GM21737 (cell line): ENCODE results near the gene MAML3.
A peak's percentile ranks its signal among the peaks of the same experiment; 100 is the strongest.

ENCODE experiments used
- ATAC-seq: cut with Tn5 transposase; IDR thresholded peaks from one replicate; pipeline ENCODE4 v1.9.1; 2021; ENCODE audit warnings: mild to moderate bottlenecking, moderate library complexity; ENCODE audit not compliant: unreplicated experiment

Gene MAML3

DNA sequence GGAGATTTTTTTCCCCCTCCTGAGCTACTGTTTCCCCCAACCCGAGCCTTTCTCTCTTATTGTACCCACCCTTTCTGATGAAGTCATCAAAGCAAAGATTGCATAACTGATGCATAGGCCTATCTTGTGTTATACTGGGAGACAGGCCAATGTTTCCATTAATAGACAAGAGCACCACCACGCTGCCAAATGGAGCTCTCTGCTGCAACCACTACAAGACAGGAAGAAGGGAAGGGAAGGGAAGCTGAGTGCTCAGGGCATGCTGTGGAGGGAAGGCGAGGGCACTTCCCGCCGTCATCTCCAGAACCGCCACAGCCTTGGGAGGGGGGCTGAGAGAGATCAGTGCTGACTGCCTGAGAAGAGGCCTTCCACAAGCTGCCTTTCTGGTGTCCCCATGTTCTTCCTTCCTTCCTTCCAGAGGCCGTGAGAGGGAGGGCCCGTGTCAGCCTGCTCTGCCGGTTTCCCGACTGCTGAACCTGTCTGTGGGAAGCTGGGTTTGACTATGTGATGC, 413.4 kb downstream of the MAML3 start:
- ATAC-seq = no peak

DNA sequence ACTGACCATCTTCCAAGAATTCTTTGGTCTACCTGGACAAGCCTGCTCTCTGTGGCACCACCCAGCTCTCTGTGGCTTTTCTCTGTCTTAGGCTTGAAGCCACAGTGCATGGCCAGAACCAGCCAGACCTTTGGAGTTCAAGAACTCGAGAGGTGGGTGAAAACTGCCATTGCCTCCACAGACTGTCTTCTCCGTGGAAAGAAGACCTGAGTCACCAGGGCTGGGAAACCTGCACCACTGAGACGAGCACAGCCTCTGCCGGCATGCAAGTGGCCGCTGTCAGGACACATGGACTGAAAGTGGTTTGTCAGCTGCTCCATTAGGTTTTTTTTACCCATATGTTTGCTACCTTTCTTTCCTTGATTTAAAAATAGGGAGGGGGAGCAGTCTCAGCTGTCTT, 413.9 kb downstream of the MAML3 start:
- ATAC-seq = no peak

DNA sequence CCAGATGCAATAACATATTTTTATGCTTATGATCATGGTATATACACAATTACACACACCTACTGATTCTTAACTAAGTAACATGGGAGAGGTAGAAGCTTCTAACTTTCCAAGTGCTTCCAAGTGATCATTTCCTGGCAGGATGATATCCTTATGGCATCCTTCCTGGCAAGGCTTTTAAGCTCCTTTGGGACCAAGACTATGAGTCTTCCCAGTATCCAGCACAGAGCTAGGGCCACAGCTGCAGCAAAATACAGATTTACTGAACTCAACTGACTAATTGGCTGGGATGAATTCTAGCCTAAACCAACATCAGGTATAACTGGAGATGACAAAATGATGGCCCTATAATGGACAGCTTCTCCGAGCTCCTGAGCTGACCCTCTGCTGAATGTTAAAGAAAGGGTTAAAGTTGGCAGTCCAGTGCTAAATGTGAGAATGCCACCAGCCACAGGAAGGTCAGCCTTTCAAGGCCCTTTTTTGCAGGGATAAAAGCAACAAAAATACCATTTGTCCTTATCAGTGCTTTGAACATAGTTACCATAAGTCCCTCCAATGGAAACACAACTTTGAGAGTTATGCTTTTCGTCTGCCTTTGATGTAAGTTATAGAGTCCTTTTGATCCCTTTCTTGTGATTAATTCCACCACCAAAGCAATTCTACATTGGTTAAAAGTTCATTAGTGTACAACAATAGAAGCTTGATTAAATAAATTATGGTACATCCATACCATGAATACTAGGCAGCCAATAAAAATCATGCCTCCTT, 415.0 kb downstream of the MAML3 start:
- no peak for ATAC-seq

DNA sequence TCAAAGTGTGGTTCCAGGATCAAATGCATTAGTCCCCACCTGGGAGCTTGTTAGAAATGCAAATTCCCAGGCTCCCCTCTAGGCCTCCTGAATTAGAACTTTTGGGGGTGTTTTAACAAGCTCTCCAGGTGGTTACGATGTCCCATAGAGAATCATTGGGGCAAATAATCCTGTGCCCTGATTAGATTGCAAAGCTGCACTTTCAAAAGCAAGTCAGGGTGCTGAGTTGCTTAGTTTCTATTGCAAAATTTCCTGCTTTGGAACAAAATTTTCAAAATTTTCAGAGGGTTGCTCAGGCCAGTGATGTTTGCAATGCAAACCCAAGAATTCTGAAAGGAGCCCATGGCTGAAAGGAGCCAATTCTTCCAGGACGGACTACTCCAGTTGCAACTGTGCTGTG, 417.3 kb downstream of the MAML3 start:
- ATAC-seq = no peak

DNA sequence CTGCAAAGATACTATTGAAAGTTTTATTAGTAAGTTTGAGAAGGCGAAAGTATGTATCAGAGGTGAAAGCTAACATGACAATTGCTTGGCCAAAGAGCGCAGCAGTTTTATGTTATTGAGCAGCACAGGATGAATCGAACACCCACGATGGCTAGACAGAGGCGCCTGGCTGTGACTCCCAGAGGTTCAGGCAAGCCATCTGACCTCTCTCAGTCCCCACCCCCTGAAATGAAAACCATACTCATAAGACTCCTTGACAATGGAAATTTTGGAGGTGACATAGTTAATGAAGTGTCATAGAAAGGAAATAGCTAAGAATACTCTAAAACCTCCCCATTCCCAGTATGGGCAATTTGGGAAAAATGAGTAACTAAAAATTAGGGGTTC, 417.7 kb downstream of the MAML3 start:
- ATAC-seq = no peak

DNA sequence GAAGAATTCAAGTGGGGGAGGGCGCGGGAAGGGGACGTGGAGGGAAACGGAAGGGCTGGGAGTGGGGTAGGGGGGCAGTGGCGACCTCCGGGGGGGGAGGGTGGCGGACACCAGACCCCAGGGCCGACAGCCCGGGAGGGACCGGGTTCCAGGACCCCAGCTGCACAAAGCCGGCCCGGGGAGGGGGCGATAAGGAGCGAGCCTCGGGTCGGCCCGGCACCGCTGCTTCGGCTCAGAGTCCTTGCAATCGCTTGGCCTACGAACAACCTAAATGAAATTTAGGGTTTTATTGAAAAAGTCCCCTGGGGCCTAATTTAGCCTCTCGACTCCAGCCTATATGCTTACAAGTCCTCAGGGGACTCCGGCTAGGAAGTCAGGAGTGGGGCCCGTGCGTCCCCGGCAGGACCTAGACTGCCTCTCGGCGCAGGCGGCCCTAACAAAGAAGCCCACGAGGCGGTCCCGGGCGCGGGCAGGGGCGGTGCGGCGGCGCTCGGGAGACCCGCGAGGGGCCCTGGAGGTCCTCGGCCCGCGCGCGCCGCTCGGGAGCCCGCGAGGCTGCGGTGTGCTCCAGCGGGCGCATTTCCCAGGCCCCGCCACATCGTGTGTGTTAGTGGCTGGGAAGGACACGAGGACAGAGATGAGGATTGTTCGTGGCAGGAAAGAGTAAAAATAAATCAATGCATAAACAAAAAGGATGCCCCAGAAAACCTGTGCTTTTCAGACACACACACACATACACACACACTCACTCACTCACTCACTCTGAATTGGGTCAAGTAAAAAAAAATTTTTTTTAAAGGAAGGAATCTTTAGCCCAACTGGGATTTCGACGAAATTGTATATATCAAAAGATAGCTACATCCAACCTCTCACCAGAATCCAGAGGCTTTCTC, 418.4 kb downstream of the MAML3 start:
- no peak for ATAC-seq

DNA sequence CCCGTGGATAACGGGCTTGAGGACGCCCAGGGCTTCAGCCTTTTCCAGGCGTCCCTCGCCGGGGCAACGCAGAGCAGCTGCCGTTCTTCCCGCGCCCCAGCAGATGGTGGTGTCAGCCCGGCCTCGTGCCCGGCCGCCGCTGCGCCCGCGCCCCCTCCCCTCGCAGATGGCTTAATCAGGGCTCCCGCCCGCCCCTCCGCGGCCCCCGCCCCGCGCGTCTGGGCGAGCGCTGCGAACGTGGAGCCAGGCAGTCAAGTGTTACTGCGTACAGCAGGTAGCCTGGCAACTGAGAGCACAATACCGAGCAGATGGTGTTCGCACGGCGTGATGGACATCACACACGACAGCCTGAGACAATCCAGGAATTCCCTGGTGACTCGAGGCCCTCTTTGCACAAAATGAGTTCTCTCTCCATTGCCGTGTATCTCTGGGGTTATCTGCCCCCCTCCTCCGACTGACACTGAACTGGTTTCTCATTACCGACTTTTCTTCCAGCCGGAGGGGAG, 419.1 kb downstream of the MAML3 start:
- peak; percentile 73 for ATAC-seq

DNA sequence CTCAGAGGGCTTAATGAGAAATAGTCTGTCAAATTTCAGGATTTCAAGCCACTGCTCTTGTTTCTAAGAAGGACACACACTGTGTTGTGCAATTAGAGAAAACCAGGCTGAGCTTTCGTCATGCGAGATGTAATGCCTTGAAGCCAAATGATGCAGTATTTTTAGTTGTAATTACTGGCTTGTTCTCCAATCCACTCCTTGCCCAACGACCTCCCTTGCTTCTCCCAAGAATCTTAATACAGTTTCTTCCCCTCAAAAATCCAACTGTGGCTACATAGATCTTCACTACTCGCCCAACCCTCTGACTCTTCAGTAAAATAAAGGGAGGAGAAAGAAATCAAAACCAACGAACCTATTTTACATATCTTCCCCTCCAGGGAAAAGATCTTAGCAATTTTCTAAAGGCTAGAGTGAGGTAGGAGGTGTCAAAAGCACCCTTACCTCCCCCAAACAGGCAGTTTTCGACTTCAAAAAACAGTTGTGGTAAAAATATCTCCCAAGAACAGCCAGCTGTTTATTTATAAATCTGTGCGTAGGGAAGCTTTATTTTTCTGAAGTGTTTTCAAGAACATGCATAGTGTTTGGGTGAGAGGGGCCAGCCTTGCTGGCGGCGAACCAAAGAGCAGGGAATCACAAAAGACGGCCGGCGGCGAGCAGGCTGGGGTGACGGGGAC, 419.6 kb downstream of the MAML3 start:
- no peak for ATAC-seq

DNA sequence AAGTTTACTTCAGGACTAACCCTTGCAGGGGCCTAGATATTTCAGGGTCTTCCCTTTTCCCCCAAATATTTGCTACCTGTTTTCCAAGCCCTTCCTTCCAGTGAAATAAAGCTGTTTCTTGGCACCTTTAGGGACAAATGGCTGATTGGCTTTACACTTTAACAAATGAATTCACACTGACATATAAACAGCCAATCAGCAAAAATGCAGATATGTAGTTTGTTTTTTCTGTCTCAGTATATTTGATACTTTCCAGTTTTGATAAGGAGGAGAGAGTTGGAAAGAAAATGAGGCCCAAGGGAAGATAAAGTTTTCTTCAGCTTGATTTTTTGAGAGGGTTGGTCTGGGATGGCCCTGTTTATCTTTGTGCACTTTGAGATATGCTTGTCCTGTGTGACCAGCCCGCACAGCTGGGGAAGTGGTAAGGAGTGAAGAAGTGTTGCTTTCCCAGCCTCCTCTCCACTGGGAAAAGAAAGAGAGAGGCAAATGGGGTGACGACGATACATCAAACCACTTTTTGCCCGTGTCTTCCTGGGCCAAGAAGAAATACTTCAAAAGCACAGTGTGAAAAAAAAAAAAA, 420.9 kb downstream of the MAML3 start:
- ATAC-seq = no peak

DNA sequence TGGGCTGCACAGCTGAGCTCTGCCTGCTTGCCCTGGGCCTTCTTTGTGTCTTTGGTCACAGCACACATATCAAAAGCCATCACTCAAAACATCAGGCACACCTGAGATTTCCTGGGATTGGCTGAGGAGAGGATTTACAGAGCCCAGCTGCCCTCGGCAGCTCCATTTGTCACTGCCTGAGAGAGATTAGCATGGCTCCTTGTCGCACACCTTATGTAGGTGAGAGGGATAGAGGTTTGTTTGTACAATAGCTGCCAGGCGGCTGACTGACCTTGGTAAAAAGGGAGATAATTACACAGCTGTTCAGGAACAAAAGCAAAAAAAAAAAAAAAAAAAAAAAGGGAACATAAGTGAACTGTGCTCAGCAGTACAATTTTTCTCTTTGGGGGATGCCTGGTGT, 425.1 kb downstream of the MAML3 start:
- no peak for ATAC-seq

DNA sequence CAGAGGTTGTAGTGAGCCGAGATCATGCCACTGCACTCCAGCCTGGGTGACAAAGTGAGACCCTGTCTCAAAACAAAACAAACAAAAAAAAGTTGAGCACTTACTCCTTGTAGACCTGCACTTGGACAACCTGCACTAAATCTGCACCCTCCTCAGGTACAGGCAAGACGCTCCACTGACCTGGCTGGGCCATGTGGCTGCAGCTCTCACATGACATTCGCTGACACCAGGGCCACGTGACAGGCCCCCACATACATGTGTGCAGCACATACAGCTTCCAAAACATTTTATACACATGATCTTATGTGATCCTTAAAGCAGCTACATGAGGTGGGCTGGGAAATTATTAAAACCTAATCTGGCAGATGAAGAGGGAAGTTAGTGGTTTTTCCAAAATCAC, 425.8 kb downstream of the MAML3 start:
- no peak for ATAC-seq

DNA sequence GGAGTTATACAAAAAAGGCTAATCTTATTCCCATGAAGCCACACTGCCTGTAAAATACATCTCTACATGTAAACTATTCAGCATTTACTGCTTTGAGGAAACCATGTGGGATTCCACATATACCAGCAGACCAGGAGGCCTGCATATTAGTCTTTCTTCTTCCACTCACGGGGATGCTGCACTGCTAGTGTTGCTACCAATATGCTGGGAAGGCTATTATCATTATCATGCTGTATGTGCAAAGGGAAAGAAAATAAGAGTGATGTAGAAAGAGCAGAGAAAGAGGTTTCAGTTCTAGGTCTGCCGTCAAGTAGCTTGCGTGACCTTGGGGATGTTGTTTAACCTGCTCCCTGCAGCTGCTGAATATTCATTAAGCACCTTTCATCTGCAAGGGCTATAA, 427.4 kb downstream of the MAML3 start:
- ATAC-seq = no peak

DNA sequence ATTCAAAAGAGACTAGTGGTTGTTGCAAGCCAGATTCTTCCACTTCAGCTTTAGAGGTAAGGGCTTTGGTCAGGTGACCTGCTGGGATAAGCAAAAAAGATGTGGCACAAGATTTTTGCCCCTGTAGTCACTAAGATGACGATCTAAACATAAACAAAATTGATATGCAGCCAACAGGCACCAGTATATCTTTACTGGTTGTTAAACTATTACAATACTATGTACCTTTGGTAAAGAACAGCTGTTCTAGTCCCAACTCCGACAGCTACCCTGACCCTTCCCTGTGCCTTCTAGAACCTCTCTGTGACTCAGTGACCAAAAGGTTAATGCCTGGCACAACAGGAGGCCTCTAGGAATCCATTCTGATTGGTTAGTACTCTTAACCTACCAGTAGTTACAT, 428.7 kb downstream of the MAML3 start:
- no peak for ATAC-seq

DNA sequence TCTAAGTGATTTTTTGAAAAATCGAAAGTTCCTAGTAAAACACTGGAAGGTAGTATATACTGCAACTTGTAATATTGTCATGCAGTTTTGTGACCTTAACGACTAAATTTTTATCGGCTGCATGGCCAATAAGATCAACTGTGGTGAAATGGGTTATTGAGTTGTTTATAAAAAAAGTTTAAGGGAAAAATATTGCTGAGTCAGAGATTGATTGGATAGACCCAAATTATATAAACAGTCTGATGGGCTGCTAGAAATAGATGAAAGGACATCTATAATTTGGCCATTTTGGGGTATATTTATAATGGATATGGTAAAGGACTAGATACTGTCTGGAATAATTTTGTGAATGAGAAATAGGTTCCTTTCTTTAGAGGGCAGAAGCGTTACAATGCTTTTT, 432.2 kb downstream of the MAML3 start:
- no peak for ATAC-seq

DNA sequence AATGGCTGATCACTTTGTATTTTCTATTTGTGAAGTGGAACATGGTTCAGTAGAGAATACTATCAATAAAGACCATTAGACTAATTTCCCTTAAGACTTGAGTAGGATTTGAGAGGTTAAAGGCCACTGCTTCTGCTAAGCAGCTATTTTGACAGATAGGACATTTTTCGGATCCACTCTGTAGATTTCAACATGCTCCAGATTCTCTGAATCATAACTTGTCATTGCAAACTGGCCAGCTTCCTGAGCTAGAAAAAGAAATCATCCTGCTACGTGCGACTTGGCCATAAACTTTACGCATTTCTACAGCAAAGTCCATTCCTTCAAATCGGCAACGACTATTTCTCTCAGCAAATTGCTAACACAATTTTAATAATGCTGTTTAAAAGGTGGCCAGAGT, 433.2 kb downstream of the MAML3 start:
- ATAC-seq = no peak

DNA sequence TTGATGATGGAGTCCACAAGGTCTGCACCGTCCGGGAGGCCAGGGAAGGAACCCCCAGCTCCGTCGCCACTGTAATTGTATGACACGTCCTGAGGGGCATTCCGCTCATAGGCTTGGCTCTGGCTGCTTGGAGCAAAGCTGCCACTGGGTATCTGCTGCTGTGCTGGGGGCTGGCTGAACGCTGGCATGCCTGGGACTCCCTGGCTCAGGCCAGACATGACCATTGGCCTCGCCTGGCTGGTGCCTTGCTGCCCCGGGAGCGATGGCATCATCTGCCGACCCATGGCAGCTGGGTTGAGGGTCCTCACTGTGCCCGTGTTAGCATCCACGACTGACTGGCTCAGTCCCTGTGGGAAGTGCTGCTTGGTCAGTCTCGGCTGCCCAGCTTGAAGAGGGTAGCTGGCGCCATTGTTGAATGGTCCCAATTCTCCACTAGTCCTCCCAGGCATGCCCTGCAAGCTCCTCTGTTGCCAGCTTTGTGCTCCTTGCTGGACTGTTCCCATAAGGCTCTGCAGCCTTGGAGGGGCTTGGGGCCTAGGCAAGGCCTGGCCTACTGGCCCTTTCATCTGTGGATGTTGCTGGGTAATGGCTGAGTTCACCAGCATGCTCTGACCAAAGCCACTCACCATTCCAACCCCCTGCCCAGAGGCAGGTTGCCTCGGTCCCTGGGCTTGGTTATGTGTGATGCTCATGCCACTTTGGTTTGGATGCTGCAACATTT, 434.4 kb downstream of the MAML3 start:
- ATAC-seq = no peak

DNA sequence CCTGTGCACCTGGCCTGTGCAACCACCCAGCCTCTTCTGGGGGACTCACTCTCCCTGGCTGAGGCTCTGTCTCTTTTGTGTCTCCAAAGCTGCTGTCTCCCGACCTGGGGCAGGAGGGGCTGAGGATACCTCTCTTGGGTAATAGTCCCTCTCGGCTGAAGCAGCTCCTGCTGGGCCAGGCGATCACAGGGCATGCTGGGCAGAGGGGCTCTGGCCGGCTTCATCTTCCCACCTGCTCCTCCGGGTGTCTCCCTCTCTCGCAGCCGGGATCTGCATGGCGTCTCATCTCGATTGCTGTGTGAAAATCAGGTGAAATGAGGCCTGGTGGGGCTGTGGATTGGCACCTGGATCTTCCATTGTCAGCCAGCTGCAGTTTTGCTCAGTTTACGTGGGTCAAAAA, 435.2 kb downstream of the MAML3 start:
- no peak for ATAC-seq

DNA sequence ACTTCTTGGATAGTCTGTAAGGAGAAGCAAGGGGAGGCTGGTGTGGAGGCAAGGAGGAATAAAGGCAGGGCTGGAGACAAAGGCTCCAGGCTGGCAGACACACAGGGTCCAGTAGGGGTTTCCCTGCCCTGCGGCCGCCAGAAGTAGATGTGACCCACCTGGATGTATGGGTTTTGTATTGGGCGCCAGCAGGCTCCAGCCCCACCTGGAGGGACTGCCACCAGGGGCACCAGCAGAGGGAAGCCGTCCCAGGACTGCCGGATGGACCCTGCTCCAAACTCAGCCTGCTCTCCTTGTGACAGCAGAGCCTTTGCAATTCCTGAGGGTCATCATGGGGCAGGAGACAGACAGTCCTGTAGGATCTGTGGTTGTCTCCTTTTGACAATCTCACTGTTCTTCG, 435.6 kb downstream of the MAML3 start:
- ATAC-seq = no peak

DNA sequence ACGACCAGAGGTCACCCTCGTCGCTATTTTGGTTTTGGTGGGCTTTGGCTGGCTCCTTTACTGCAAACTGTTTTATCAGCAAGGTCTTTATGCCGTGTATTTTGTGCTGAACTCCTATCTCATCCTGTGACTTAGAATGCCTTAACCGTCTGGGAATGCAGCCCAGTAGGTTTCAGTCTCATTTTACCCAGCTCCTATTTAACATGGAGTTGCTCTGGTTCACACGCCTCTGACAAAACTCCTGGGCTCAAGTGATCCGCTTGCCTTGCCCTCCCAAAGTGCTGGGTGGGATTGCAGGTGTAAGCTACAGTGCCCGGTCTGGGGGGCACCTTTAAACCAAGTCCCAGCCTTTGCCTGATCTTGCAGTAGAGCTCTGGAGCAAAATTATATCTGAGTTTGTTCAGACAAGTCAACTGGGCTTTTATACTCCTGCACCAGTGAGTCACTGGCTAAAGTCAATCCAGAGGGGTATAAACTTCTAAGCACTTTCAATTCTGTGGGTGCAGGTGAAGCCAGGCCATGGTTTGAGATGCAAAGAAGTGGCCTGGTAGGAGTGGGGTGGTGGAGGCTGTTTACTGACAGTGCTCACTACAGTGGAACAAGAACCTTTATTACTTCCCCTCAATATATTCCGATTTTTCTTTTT, 438.1 kb downstream of the MAML3 start:
- ATAC-seq = no peak

DNA sequence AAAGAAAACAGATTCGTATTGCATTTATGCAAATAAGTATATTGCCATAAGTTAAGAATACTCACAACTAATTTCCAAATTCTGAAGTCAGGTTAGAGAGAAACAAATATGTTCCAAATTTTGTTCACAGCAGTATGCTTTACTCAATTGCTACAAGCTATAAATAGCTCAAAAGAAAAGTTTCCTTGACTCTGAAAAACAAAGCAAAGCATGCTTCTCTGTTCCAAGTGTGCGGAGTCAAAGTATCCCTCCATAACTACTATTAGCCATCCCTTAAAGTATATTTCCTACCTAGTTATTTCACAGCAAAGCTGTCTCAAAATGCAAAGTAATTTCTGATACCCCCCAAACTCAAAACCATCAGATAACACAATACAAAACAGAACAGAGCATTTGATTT, 441.1 kb downstream of the MAML3 start:
- no peak for ATAC-seq
